Kidney epithelial cell (primary cell): Measurements from ENCODE around the gene RAP1GAP2. TPM values are rescaled to one million over a fixed set of nuclear protein-coding genes. Genes with fewer than 3 reads are reported as not detected.
"Not testable (repeated sequence)": the region's sequence is repeated elsewhere in the genome, so short reads cannot be mapped to it uniquely, and the experiment has no call there.

ENCODE experiments used
- DNase-seq: peaks from one replicate; pipeline ENCODE4 v3.0.0-alpha.2; 2010; ENCODE audit warnings: low read depth
- H3K27me3 ChIP-seq: 2 replicates; pipeline ENCODE4 v1.6.0; 2011; ENCODE audit warnings: low read length; ENCODE audit not compliant: control insufficient read depth, insufficient read depth
- H3K36me3 ChIP-seq: 2 replicates; pipeline ENCODE4 v1.5.1; 2011; ENCODE audit warnings: low read length; ENCODE audit not compliant: control insufficient read depth, insufficient read depth
- H3K4me3 ChIP-seq: 2 replicates; pipeline ENCODE4 v1.5.1; 2011; ENCODE audit warnings: low read depth, mild to moderate bottlenecking, control low read depth, low read length
- total RNA-seq: library from RNA; depleted of rRNA; stranded (reverse); fragments of >200 nt; gene quantifications from 2 replicates; pipeline ENCODE4 v1.2.3, GENCODE V29; 2015
- TF ChIP-seq, protein P1 (sequence below): IDR thresholded peaks from 2 replicates; pipeline ENCODE4 v1.5.1; 2011; ENCODE audit warnings: mild to moderate bottlenecking, moderate library complexity, low read length, control low read depth, inconsistent platforms; ENCODE audit not compliant: insufficient read depth, poor library complexity, severe bottlenecking

RAP1GAP2 gene
- total RNA-seq, 1 donor from 2014 or later: 51.6 TPM

DNA sequence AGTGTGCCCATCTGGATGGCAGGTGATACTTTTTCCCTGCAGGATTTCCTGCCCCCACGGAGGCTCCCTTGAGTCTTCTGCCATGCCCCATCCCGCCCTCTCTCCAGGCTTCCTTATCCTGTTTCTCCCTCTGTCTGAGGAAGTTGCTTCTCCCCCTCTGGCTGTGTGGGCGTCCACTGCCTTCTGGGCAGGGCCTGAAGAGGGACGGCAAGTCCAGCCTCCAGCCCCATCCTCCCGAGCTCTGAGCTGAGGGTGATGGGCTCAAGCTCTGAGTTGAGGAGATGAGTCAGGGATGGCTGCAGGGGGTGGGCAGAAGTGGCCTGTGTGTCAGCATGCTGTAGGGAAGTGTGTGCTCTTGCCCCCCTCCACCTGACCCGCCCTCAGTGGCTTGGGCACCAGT lies 14.2 kb upstream of the RAP1GAP2 start:
- Histone ChIP-seq H3K27me3 (peaks cover 25% of the 10 kb centered on the region), H3K4me3 (no peak overlapping the region), H3K36me3 (no peaks in the 10 kb centered on the region)
- DNase-seq: peak; percentile 10
- TF ChIP-seq, protein P1, sequence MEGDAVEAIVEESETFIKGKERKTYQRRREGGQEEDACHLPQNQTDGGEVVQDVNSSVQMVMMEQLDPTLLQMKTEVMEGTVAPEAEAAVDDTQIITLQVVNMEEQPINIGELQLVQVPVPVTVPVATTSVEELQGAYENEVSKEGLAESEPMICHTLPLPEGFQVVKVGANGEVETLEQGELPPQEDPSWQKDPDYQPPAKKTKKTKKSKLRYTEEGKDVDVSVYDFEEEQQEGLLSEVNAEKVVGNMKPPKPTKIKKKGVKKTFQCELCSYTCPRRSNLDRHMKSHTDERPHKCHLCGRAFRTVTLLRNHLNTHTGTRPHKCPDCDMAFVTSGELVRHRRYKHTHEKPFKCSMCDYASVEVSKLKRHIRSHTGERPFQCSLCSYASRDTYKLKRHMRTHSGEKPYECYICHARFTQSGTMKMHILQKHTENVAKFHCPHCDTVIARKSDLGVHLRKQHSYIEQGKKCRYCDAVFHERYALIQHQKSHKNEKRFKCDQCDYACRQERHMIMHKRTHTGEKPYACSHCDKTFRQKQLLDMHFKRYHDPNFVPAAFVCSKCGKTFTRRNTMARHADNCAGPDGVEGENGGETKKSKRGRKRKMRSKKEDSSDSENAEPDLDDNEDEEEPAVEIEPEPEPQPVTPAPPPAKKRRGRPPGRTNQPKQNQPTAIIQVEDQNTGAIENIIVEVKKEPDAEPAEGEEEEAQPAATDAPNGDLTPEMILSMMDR: no peak

DNA sequence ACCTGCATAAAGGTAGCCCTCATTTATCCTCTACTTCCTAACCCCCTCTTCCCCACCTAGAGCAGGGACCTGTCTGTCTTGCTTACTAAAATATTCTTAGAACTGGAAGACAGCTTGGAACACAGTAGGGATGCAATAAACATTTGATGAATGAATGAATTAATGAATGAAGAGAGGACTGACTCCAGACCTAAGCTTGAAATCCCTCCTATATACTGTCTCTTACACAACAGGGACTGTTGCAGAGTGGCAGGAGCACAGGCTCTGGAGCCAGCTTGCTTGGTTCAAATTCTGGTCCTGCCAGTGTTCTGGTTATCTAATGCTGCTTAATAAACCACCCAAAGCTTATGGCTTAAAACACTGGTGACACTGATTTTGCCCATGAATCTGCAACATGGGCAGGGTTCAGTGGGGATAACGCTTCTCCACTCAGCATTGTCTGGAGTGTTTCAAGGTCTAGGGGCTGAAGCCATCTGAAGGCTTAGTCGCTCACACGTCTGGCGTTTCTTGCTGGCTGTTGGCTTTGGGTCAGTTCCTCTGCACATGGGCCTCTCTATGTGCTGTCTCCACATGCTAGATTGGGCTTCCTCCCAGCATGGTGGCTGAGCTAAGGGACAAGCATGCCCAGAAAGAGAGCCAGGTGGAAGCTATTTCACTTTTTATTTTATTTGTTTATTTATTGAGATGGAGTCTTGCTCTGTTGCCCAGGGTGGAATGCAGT lies 12.8 kb upstream of the RAP1GAP2 start:
- no peak for DNase-seq
- H3K4me3 ChIP-seq: no peak overlapping the region

DNA sequence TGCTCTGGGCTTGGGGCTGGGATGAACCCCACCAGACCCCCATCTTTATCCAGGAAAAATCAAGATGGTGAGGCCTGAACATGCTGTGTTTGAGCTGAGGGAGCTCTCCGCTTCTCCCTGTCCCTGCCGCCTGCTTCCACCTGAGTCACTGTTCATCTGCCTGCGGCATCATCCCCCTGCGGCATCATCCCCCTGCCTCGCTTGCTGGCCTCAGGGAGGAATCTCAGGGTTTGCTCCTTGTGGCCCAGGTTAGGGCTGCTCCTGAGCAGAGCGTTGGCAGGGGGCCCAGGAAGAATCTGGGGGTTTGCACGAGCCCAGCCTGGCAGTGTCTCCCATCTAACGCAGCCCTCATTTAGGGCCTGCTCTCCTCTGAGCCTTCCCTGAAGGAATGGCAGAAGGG lies 11.4 kb upstream of the RAP1GAP2 start:
- Histone ChIP-seq H3K4me3 (no peak overlapping the region), H3K36me3 (no peaks in the 10 kb centered on the region), H3K27me3 (peaks cover 2% of the 10 kb centered on the region)
- TF ChIP-seq, protein P1: no peak
- DNase-seq: no peak

More for the DNA sequence above, 12.8 kb upstream of the RAP1GAP2 start:
- no peaks in the 10 kb centered on the region for H3K36me3 ChIP-seq
- peaks cover 10% of the 10 kb centered on the region for H3K27me3 ChIP-seq
- TF ChIP-seq, protein P1: no peak

DNA sequence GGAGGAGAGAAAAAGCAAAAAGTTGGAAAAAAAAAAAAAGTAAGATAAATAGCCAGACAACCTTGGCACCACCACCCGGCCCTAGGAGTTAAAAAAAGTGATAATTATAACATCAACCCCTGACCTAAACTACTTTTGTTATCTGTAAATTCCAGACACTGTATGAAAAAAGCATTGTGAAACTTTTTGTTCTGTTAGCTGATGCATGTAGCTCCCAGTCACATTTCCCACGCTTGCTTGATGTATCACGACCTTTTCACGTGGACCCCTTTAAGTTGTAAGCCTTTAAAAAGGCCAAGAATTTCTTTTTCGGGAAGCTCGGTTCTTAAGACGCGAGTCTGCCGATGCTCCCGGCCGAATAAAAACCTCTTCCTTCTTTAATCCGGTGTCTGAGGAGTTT lies 10.9 kb upstream of the RAP1GAP2 start:
- H3K4me3 ChIP-seq, H3K27me3 ChIP-seq, DNase-seq, H3K36me3 ChIP-seq: not testable (repeated sequence)

DNA sequence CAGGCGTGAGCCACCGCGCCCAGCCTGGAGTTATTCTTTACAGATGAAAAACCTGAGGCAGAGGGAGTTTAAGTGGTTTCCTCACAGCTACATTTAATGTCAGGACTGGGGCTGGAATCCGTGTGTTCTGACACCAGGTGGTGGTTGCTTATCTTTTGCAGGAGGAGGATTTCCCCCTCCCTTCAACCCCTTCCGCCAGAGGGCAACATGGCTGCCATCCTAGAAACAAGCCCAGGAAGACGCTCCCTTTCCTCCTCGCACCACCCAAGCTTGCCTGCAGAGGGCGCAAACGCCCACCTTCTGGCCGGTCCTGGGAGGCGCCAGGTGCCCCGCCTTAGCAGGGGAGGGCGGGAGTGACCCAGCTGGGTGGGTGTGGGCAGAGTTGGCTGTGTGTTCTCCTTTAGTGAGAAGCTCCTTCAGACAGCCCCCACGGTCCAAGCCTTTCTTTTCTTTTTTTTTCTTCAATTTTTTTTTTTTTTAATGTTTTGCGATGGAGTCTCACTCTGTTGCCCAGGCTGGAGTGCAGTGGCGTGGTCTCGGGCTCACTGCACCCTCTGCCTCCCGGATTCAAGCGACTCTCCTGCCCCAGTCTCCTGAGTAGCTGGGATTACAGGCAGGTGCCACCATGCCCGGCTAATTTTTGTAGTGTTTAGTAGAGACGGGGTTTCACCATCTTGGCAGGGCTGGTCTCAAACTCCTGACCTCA lies 9.9 kb upstream of the RAP1GAP2 start:
- TF ChIP-seq, protein P1: peak; percentile 98
- Histone ChIP-seq H3K27me3 (peaks cover 8% of the 10 kb centered on the region), H3K4me3 (no peak overlapping the region), H3K36me3 (no peaks in the 10 kb centered on the region)
- DNase-seq: peak; percentile 54

DNA sequence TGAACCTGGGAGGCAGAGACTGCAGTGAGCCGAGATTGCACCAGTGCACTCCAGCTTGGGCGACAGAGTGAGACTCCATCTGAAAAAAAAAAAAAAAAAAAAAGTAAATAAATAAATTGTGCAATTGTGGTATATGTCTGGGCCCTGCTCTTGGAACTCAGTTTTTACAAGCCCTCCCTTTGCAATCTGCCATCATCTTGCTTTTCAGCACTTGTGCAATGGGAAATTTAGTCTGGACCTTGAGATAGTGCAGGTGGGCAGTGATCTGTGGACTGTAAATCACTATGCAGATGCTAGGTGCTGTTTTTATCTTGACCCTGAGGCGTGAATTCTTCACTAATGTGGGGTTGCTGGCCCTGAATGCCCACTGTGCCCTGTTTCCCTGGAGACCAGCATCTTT lies 6.5 kb upstream of the RAP1GAP2 start:
- H3K36me3 ChIP-seq: no peaks in the 10 kb centered on the region
- H3K27me3 ChIP-seq: peaks cover 20% of the 10 kb centered on the region
- TF ChIP-seq, protein P1: no peak
- H3K4me3 ChIP-seq: no peak overlapping the region
- no peak for DNase-seq
